GM23338 (cell line): ENCODE results near the gene MYRF.

Source experiments
- CREB1 ChIP-seq: fragments of 250-450 bp; sonication (Bioruptor Pico); IDR thresholded peaks from 2 replicates; pipeline ENCODE4 v1.5.0; 2020; ENCODE audit warnings: low read depth, mild to moderate bottlenecking, moderate library complexity
- EZH2 ChIP-seq: fragments of 200-600 bp; sonication (generic); IDR thresholded peaks from one replicate; pipeline ENCODE4 v1.8.0; 2017; ENCODE audit warnings: antibody characterized with exemption, mild to moderate bottlenecking, low read depth; ENCODE audit not compliant: unreplicated experiment
- EZH2phosphoT487 ChIP-seq: fragments of 200-600 bp; sonication (generic); IDR thresholded peaks from one replicate; pipeline ENCODE4 v1.8.1; 2018; ENCODE audit warnings: antibody characterized with exemption; ENCODE audit not compliant: unreplicated experiment
- JUNB ChIP-seq: IDR thresholded peaks from one replicate; pipeline ENCODE4 v1.6.1; 2016; ENCODE audit warnings: antibody characterized with exemption; ENCODE audit not compliant: unreplicated experiment
- NANOG ChIP-seq: IDR thresholded peaks from 2 replicates; pipeline ENCODE4 v1.6.1; 2016; ENCODE audit warnings: antibody characterized with exemption, borderline replicate concordance
- POLR2AphosphoS5 ChIP-seq: IDR thresholded peaks from 2 replicates; pipeline ENCODE4 v1.6.1; 2016; ENCODE audit warnings: antibody characterized with exemption, low read depth
- STAT1 ChIP-seq: IDR thresholded peaks from one replicate; pipeline ENCODE4 v1.6.1; 2016; ENCODE audit warnings: antibody characterized with exemption; ENCODE audit not compliant: unreplicated experiment
- ZNF114 ChIP-seq: fragments of 250-450 bp; sonication (Bioruptor Pico); IDR thresholded peaks from 2 replicates; pipeline ENCODE4 v1.5.0; 2020; ENCODE audit warnings: mild to moderate bottlenecking, moderate library complexity
- ZNF331 ChIP-seq: fragments of 250-450 bp; sonication (Bioruptor Pico); IDR thresholded peaks from 2 replicates; pipeline ENCODE4 v1.5.0; 2020; ENCODE audit warnings: low read depth, mild to moderate bottlenecking, moderate library complexity
- TF ChIP-seq, protein P1 (sequence below), 2 experiments: fragments of 200-600 bp in 1 of 2; sonication (generic) in 1 of 2; conservative IDR thresholded peaks; 2 replicates each; pipeline versions ENCODE4 v1.5.1 to v1.6.1; 2016 to 2017; ENCODE audit warnings: antibody characterized with exemption in 2 of 2, low read depth in 2 of 2, mild to moderate bottlenecking in 2 of 2, moderate library complexity in 1 of 2
- TF ChIP-seq, protein P2 (sequence below): IDR thresholded peaks from one replicate; pipeline ENCODE4 v1.6.1; 2018; ENCODE audit warnings: antibody characterized with exemption; ENCODE audit not compliant: unreplicated experiment
- TF ChIP-seq, protein P3 (sequence below): IDR thresholded peaks from 2 replicates; pipeline ENCODE4 v1.6.1; 2016; ENCODE audit warnings: antibody characterized with exemption

- TF ChIP-seq, protein P1, sequence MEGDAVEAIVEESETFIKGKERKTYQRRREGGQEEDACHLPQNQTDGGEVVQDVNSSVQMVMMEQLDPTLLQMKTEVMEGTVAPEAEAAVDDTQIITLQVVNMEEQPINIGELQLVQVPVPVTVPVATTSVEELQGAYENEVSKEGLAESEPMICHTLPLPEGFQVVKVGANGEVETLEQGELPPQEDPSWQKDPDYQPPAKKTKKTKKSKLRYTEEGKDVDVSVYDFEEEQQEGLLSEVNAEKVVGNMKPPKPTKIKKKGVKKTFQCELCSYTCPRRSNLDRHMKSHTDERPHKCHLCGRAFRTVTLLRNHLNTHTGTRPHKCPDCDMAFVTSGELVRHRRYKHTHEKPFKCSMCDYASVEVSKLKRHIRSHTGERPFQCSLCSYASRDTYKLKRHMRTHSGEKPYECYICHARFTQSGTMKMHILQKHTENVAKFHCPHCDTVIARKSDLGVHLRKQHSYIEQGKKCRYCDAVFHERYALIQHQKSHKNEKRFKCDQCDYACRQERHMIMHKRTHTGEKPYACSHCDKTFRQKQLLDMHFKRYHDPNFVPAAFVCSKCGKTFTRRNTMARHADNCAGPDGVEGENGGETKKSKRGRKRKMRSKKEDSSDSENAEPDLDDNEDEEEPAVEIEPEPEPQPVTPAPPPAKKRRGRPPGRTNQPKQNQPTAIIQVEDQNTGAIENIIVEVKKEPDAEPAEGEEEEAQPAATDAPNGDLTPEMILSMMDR (conservative IDR thresholded peaks at IDR 0.05; ENCODE audit: low read depth in 2 of 2): no peak
- TF ChIP-seq EZH2phosphoT487 (no peak), CREB1 (CRISPR knock-in tag) (no peak), EZH2 (no peak), POLR2AphosphoS5 (no peak), NANOG (no peak), STAT1 (no peak), JUNB (no peak), ZNF331 (no peak), ZNF114 (no peak)
- TF ChIP-seq, protein P2, sequence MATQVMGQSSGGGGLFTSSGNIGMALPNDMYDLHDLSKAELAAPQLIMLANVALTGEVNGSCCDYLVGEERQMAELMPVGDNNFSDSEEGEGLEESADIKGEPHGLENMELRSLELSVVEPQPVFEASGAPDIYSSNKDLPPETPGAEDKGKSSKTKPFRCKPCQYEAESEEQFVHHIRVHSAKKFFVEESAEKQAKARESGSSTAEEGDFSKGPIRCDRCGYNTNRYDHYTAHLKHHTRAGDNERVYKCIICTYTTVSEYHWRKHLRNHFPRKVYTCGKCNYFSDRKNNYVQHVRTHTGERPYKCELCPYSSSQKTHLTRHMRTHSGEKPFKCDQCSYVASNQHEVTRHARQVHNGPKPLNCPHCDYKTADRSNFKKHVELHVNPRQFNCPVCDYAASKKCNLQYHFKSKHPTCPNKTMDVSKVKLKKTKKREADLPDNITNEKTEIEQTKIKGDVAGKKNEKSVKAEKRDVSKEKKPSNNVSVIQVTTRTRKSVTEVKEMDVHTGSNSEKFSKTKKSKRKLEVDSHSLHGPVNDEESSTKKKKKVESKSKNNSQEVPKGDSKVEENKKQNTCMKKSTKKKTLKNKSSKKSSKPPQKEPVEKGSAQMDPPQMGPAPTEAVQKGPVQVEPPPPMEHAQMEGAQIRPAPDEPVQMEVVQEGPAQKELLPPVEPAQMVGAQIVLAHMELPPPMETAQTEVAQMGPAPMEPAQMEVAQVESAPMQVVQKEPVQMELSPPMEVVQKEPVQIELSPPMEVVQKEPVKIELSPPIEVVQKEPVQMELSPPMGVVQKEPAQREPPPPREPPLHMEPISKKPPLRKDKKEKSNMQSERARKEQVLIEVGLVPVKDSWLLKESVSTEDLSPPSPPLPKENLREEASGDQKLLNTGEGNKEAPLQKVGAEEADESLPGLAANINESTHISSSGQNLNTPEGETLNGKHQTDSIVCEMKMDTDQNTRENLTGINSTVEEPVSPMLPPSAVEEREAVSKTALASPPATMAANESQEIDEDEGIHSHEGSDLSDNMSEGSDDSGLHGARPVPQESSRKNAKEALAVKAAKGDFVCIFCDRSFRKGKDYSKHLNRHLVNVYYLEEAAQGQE: no peak
- TF ChIP-seq, protein P3, sequence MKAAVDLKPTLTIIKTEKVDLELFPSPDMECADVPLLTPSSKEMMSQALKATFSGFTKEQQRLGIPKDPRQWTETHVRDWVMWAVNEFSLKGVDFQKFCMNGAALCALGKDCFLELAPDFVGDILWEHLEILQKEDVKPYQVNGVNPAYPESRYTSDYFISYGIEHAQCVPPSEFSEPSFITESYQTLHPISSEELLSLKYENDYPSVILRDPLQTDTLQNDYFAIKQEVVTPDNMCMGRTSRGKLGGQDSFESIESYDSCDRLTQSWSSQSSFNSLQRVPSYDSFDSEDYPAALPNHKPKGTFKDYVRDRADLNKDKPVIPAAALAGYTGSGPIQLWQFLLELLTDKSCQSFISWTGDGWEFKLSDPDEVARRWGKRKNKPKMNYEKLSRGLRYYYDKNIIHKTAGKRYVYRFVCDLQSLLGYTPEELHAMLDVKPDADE: no peak
These were observed 36.6 kb upstream of the MYRF start for GRCh38 chr11:61715867-61716266.
